GM19455 (cell line): ENCODE data around the gene MOG.

Experiments used
- ATAC-seq: cut with Tn5 transposase; IDR thresholded peaks from one replicate; pipeline ENCODE4 v1.9.1; 2021; ENCODE audit not compliant: unreplicated experiment

MOG gene

DNA sequence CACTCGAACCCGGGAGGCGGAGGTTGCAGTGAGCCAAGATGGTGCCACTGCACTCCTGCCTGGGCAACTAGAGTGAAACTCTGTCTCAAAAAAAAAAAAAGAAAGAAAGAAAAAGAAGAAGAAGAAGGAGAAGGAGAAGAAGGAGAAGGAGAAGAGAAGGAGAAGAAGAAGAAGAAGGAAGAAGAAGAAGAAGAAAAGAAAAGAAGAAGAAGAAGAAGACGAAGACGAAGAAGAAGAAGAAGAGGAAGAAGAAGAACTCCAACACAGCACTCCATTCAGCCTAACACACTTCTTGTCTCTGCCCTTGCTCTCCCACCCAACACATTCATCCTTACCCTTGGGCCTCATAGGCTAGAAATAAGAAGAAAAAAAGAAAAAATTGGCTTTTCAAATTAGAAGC is 17.1 kb downstream of the MOG start:
- no peak for ATAC-seq

DNA sequence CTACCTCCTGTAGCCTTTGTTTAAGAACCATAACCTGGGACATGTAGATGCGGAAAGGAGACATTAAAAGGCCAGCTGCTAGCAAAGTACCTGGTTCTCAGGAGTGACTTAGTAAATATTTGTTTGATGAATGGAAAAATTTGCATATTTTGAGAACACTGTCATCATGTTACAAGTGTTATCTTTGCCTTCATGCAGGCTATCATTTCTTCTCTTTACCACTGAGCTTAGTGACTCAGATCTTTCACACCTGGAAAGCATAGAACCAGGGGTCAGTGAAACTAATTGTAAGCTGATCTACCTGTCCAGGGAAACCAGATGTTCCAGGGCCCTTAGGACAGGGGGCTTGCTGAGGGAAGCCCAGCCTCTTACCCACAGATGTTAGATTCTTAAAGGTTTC is 18.7 kb downstream of the MOG start:
- no peak for ATAC-seq

DNA sequence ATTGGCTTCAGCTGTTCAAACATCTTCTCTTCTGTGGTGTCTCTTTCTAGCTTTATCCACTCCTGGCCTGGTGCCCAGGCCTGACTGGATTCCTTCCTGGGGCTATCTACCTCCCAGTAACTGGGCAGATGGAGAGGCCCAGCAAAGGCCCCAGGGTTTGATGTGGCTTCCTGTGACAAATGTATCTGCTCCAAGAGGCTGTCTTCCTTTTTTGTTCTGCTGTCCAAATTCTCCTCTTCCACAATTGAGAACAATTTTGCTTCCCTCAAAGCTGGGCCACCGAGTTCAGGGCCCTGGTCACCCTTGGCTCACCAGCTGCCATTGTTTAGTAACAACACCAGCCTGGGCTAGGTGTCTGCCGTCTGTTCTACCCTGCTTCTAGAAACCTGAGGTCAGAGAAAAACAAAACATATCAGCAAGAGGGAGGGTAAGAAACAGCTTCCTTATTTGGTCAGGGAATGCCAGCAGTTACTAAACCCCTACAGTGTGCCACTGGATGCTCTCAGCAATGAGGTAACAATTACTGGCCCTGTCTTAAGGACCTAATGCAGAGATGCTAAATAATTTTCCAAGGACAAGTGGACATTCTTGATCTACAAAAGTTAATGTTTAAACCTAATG is 20.2 kb downstream of the MOG start:
- no peak for ATAC-seq

DNA sequence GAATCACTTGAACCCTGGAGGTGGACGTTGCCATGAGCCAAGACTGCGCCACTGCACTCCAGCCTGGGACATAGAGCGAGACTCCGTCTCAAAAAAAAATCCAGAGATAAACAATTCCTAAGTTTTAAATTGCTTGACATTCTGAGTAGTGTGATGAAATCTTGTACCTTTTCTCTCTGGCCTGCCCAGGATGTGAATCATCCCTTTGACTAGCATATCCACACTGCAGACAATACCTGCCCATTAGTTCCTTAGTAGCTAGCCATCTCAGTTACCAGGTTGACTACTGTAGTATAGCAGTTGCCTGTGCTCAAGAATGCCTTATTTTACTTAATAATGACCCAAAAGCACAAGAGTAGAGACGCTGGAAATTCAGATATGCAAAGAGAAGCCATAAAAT is 21.2 kb downstream of the MOG start:
- no peak for ATAC-seq

DNA sequence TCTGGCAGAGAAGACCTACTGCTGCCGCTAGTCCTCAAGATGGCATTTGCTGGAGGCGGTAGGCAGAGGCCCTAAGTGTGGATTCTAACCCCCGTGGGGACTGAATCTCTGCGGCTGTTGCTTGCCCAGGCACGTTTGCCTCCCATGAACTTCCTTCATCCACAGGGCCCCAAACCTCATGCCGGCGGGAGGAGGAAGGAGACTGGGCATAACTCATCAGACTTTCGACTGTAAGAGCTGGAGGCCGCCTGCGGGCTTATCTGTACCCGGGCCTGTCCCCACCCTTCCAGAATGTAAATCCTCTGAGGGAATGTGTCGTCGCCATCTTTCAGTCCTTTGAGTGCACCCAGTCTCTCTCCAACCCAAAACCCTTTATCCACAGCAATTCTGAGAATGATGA is 23.1 kb downstream of the MOG start:
- ATAC-seq, result no peak

DNA sequence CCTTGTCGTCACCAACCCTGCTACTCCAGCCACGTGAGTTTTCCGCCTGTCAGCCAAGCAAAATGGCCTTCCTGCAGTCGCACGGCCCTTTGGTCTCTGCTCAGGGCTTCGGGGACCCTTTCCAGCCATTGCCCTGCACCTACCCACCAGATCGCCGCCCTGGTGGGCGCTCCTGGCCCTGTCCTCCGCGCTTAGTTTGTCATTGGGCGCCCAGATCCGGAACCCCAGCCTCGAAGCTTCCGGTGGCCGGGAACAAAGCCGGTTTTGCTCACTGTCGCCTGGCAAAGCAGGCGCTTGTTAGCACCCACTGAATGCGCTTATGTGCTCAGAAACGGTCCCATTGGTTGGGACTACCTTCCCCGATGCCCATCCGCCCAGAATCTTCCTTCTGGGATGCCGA is 23.5 kb downstream of the MOG start:
- no peak for ATAC-seq

DNA sequence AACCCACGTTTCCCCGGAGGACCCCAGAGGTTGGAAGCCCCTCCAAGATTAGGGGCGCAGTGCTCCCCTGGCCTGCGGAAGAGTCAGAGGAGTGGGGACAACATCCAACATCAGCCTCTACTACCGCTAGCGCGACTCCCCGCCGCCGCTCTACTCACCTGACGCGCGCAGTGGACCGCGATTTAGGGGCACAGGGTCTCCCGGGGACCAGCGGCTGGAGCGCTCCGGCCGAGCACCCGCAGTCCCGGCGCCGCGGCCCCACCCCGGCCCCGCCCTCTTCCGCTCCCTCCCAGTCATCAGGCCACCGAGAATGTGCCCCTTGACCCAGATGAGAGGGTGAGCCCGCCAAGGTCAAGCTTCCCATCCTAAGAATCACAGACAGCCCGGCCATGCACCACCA is 24.0 kb downstream of the MOG start, which contains the start of gene ZFP57:
TSS of gene ZFP57 (minus strand) at position 249 of the 400 bp plus-strand sequence. CDS start 4,149 bp downstream, outside the sequence.
- ATAC-seq, result no peak

DNA sequence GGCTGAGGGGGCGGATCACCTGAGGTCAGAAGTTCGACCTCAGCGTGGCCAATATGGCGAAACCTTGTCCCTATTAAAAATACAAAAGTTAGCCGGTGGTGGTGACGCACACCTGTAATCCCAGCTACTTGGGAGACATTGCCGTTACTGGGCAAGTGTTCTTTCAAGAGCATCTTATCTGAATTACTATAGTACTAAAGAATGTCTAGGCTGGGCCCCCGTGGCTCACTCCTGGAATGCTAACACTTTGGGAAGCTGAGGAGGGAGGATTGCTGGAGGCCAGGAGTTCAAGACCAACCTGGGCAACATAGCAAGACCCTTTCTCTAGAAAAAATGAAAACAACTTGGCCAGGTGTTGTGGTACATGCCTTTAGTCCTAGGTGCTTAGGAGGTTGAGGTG is 24.9 kb downstream of the MOG start:
- ATAC-seq, result no peak

DNA sequence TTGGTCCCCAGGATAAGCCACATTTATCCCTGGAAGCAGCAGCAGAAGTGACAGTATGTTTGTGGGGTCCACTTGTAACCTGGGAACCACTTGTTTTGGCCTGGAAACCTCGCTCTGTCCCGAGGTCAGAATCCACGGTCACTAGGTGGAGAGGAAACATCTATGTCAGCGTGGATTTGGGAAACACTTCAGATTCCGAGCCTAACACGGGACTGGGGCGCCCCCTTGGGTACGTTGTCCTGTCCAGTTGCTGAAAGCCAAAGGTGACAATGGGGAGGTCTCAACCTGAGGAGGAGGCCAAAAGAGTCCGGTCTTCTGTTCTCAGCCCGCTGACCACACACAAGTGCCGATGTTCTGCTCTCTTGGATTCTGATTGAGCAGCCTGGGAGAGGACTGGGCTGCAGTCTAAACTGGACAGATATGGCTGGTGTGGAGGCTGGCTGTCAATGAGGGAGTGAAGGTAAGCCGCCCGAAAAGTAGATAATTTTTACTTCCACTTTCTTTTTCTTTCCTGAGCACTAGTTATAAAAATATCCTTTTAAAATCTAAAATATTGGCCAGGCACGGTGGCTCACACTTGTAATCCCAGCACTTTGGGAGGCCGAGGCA is 28.9 kb downstream of the MOG start:
- ATAC-seq, result no peak

DNA sequence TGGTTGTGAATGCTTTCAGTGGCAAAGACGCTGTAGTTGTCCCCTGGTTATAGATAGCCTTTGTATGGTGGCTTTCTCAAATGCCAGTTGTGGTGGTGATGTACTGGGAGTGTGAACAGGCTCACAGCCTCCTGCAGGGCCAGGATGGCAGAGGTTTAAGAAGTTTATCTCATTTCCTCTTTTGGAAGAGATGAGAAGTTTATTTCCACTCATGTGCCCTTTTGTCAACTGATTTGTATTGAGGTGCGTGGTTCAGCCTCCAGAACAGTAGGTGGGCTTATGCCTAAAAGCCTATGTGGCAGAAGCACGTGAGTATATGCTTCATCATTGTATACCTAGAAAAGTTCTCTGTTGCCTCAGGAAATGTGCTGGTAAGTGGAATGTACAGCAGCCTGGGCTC is 37.7 kb downstream of the MOG start:
- ATAC-seq, result no peak

DNA sequence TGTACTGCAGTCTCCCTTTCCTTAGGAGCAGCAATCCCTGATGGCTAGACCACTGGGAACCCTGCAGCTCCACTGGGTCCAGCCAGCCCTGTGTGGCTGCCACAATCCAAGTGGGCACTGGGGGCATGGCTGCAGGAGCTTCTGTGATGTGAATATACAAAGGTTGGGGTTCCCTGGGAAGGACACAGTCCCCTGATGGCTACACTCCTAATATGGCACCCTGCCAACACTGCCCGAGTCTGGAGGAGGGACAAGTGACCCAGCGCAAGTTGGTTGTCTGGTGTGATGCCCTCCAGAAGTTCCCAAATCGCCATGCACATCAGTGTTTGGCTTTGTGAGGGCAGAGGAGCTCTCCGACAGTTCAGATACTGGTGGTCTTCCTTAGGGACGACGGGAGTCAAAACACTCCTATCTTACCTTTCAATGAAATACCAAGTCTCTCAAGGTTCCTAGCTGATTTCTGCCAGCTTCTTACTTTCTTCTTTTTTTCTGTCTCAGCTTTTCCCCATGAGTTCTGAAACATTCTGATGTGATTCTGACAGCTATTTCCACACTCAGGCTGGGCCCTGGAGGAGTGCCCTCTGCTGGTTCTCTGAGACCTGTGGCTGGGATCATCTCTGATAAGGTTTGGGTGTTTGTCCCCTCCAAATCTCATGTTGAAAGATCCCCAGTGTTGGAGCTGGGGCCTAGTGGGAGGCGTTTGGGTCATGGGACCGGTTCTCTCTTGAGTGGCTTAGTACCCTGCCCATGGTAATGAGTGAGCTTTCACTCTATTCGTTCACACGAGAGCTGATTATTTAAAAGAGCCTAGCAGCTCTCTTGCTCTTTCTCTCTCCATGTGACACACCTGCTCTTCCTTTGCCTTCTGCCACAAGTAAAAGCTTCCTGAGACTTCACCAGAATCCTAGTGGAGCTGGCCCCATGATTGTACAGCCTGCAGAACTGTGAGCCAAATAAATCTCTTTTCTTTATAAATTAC is 39.5 kb downstream of the MOG start:
- ATAC-seq, result no peak

DNA sequence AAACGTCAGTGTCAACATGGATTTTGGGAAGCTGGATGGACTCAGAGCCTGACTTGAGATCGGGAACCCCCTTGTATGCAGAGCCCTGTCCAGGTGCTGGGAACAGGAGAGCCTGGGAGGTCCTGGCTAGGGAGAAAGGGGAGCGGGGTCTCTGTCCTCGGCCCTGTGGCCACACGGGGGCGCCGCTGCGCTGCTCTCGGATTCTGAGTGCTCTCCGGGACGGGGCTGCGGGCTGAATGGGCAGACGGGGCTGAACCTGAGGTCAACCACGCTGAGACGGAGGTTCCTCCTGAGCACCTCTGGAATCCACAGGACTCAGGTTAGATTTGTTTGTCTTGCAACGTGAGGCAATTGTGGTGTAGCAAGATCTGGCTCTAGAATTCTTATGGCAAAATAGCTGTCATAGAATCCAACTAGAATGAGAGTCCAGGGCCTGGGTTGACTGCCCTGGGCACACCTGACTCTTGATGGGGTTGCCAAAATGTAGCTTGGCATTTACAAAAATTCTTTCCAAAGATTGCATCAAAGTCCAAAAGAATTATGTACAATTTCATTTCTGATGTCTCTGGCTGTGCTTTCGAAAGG is 45.7 kb downstream of the MOG start:
- no peak for ATAC-seq

DNA sequence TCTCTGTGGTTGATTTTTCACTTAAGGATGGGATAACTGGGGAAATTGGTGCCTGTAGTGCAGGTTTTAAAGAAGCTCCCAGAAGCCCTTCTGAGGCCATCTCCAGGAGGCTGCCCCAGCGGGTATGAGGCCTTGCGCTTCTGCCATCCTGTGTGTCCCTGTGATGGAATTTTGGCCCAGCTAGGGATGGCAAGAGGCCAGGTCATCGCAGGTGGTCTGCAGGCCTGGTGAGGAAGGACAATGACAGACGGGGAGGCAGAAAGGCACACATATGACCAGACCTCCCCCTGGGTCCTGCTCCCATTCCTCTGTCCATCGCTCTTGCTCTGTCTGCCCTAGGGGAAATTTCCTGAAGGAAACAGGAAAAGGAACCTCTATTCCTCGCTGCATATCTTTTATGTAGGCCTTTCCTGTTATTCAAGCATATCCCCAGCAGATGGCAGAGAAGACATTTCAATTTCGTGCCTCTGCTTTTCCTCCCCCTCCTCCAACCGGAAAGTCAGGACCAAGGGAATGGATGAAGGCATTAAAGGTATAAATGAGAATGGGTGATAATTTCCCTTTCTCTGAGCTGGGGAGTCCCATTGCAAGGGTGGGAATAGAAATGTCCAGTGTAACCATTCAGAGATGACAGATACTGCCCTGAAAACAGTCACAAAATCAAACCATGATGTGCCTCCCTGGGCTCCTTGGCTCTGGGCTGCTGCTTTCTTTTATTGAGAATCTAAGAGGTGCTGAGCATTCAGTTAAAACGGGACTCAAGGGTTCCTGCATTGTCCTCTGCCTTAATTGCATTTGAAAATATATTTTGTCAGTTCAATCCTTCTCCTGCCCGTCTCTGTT is 48.7 kb downstream of the MOG start:
- ATAC-seq, result no peak

DNA sequence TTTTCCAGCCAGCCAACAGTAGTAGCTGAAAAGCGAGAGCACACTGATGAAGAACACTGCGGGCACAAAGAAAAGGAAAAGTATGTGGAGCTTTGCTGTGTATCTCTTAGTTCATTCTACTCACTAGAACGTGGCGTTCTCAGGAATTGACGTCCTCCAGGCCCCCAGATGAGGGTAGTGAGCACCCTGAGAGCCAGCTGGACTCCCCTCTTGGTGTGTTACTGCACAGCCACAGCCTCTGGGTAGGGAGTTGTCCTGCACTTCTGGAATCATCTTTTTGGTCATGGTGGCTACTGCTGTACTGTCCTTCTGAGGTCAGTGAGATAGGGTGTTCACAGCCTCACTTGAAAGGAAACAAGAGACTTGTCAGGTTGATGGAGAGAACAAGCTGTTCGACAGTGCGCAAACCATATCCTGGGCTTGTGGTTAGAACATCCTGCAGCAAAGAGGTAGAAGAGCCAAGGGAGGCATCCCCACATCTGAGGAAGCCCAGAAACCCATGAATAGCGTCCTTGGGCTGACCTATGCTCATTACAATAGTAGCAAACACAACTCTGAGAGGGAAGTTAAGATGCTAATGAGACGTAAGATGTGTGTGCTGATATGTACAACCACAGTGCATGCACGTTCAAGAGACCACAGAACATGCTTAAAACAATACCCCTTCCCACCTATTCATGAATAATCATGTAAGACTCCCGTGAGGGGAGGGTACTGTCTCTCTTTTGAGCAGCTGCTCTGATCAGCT is 51.7 kb downstream of the MOG start:
- ATAC-seq, result no peak

DNA sequence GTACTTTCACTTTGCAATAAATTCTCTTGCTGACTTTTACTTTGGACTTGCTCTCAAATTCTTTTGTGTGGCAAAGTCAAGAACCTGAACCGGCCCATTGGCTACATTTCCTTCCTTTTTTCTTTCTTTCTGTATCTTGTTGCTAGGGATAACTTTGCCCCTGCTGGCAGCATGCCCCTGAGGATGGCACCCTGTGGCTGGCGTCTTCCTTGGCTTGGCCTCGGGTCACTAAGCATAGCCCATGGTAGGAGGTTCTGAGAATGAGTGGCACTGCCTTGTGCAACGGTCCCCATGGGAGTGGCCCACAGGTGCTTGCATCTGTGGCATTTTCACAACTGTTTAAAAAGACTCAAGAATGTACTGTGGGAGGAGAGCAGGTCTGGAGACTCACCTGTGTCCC is 52.3 kb downstream of the MOG start:
- ATAC-seq, result no peak

DNA sequence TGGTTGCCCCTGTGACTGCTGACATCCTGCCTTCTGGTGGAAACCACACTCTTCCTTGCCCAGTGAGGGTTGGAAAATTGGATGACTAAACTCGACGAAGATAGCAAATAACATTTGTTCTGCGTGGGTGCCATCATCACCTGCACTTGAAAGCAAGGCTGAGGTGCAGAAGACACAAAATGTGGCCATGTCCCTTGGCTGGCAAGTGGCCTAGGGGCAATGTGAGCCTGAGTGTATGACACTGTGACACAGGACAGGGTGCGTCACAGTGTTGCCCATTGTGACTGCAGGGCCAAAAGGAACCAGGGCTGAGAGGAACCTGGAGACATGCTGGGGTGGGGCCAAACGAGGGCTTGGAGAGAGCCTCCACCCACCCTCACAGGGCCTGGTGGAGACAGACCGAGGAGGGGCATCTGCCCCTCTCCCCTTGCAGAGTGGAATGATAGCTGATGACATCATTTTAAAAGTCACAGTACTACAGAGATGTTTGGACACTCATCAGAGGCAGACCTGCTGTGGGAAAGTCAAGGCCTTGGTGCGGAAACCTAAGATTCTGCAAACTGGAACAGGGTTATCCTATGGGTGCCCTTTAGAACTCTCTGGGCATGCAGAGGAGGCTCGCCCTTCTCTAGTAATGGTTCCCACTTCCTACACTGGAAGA is 53.5 kb downstream of the MOG start:
- no peak for ATAC-seq

DNA sequence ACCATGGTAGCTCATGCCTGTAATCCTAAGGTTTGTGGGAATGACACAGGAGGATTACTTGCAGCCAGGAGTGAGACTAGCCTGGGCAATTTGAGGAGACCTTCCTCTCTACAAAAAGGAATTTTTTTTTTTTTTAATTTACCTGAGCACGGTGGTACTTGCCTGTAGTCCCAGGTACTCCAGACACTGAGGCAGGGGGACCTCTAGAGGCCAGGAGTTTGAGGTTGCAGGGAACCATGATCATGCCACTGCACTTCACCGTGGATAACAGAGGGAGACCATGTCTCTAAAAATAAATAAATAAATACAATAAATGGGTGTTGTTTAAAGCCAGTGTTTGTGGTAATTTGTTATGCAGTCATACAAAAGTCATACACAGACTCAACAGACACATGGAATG is 64.0 kb downstream of the MOG start:
- ATAC-seq, result no peak
